Loucy (cell line): ENCODE data around the gene CCIN.

ENCODE experiments used
- CTCF ChIP-seq: fragments of 200-600 bp; sonication (generic); conservative IDR thresholded peaks from 2 replicates; pipeline ENCODE4 v1.5.1; 2014; ENCODE audit warnings: mild to moderate bottlenecking, antibody characterized with exemption, low read length
- EZH2phosphoT487 ChIP-seq: fragments of 200-600 bp; IDR thresholded peaks from 2 replicates; pipeline ENCODE4 v1.6.1; 2018; ENCODE audit warnings: antibody characterized with exemption, mild to moderate bottlenecking, moderate library complexity, borderline replicate concordance

DNA sequence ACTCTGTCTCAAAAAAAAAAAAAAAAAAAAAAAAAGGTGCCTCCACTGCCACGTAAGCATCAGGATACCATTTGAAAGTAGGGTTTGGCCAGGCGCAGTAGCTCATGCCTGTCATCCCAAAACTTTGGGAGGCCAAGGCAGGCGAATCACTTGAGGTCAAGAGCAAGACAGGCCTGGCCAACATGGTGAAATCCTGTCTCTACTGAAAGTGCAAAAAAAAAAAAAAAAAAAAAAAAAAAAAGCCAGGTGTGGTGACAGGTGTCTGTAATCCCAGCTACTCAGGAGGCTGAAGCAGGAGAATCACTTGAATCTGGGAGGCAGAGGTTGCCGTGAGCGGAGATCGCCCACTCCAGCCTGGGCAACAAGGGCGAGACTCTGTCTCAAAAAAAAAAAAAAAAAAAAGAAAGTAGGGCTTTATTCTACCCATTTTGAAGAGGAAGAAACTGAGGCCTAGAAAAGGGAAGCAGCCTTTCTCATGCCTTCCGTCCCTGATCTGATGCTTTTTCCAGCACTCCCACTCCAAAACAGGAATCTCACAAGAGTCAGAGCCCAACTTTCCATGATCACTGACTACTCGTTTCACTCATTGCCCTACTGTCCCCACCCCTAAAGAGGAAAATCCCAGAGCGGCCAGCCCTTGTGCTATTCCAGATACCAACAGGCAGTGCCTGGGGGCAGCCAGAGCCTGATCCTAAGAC lies 16.3 kb upstream of the CCIN start:
- TF ChIP-seq CTCF (no peak), EZH2phosphoT487 (no peak)
